ENCODE data around the gene EPC1.
A peak's percentile ranks its signal among the peaks of the same experiment; 100 is the strongest.

The EPC1 gene

GRCh38 chr10:32378363-32379317 is 31.7 kb upstream of the EPC1 start:
- Mint-ChIP-seq H3K36me3 (ENCODE audit: low read depth) (peaks cover 20% of the 10 kb centered on the region), H3K4me3 (no peak overlapping the region), H3K27ac (no peak overlapping the region)

GRCh38 chr10:32377458-32378259 is 30.7 kb upstream of the EPC1 start:
- TF ChIP-seq CTCF (IDR thresholded peaks at IDR 0.05): no peak
- H3K27me3 Mint-ChIP-seq (ENCODE audit: low read depth, poor library complexity): peaks cover 6% of the 10 kb centered on the region
- H3K36me3 Mint-ChIP-seq (ENCODE audit: low read depth): peaks cover 25% of the 10 kb centered on the region
- H3K4me1 Mint-ChIP-seq: no peaks in the 10 kb centered on the region
- H3K4me3 Mint-ChIP-seq: no peak overlapping the region
- H3K27ac Mint-ChIP-seq: no peak overlapping the region
- DNase-seq: peak; percentile 10
- H3K9me3 Mint-ChIP-seq: peaks cover 21% of the 10 kb centered on the region

More at GRCh38 chr10:32378363-32379317, 31.7 kb upstream of the EPC1 start:
- H3K4me1 Mint-ChIP-seq: no peaks in the 10 kb centered on the region
- peak; percentile 86 for DNase-seq
- TF ChIP-seq CTCF (IDR thresholded peaks at IDR 0.05): no peak
- peaks cover 19% of the 10 kb centered on the region for H3K9me3 Mint-ChIP-seq
- H3K27me3 Mint-ChIP-seq (ENCODE audit: low read depth, poor library complexity): peaks cover 6% of the 10 kb centered on the region

GRCh38 chr10:32376771-32377170 is 29.8 kb upstream of the EPC1 start:
- Mint-ChIP-seq H3K36me3 (ENCODE audit: low read depth) (peaks cover 33% of the 10 kb centered on the region), H3K27ac (no peak overlapping the region), H3K4me3 (no peak overlapping the region), H3K27me3 (ENCODE audit: low read depth, poor library complexity) (peaks cover 4% of the 10 kb centered on the region), H3K9me3 (peaks cover 21% of the 10 kb centered on the region), H3K4me1 (no peaks in the 10 kb centered on the region)
- DNase-seq: no peak
- no peak for TF ChIP-seq CTCF (IDR thresholded peaks at IDR 0.05)

- DNase-seq: no peak
- Mint-ChIP-seq H3K27ac (no peak overlapping the region), H3K4me1 (no peaks in the 10 kb centered on the region), H3K36me3 (ENCODE audit: low read depth) (peaks cover 37% of the 10 kb centered on the region), H3K9me3 (peaks cover 21% of the 10 kb centered on the region), H3K27me3 (ENCODE audit: low read depth, poor library complexity) (peaks cover 2% of the 10 kb centered on the region), H3K4me3 (no peak overlapping the region)
- TF ChIP-seq CTCF (IDR thresholded peaks at IDR 0.05): no peak
These were observed 29.1 kb upstream of the EPC1 start for GRCh38 chr10:32376097-32376496.

GRCh38 chr10:32375631-32376030 is 28.7 kb upstream of the EPC1 start:
- Mint-ChIP-seq H3K27me3 (ENCODE audit: low read depth, poor library complexity) (peaks cover 3% of the 10 kb centered on the region), H3K27ac (no peak overlapping the region), H3K4me1 (no peaks in the 10 kb centered on the region), H3K36me3 (ENCODE audit: low read depth) (peaks cover 40% of the 10 kb centered on the region), H3K4me3 (no peak overlapping the region), H3K9me3 (peaks cover 21% of the 10 kb centered on the region)
- no peak for TF ChIP-seq CTCF (IDR thresholded peaks at IDR 0.05)
- DNase-seq: no peak

Data from nephron progenitor cell (in vitro differentiated cells).